HEK293T (cell line): Measurements from ENCODE around the gene PPDPF.

ENCODE experiments used
- CTCF ChIA-PET: fragments of 350-600 bp; formaldehyde crosslinking; extraction: SDS; loops from one replicate; lab custom pipeline; 2021; ENCODE audit warnings: antibody characterized with exemption, inconsistent platforms; lab: Yijun Ruan, JAX
- POLR2A ChIA-PET: fragments of 350-600 bp; formaldehyde crosslinking; extraction: SDS; loops from one replicate; lab custom pipeline; 2020; ENCODE audit warnings: antibody characterized with exemption, inconsistent platforms; lab: Yijun Ruan, JAX
- DNase-seq: peaks from one replicate; pipeline ENCODE4 v3.0.0; 2012; ENCODE audit warnings: mixed read lengths; ENCODE audit errors: extremely low spot score
- ARNT ChIP-seq: fragments of 450-650 bp; IDR thresholded peaks from 2 replicates; pipeline ENCODE4 v1.6.1; 2017; ENCODE audit warnings: mild to moderate bottlenecking
- BHLHE40 ChIP-seq: fragments of 450-650 bp; IDR thresholded peaks from 2 replicates; pipeline ENCODE4 v1.6.1; 2016; ENCODE audit warnings: mild to moderate bottlenecking, moderate library complexity, borderline replicate concordance
- CTBP1 ChIP-seq: fragments of 450-650 bp; IDR thresholded peaks from 2 replicates; pipeline ENCODE4 v1.6.1; 2016; ENCODE audit warnings: borderline replicate concordance
- ELF4 ChIP-seq: fragments of 450-650 bp; IDR thresholded peaks from 2 replicates; pipeline ENCODE4 v1.6.1; 2017; ENCODE audit warnings: antibody characterized with exemption
- FOXA1 ChIP-seq: fragments of 450-650 bp; IDR thresholded peaks from 2 replicates; pipeline ENCODE4 v1.6.1; 2016; ENCODE audit warnings: mild to moderate bottlenecking
- FOXK2 ChIP-seq: fragments of 450-650 bp; IDR thresholded peaks from 2 replicates; pipeline ENCODE4 v1.6.1; 2016; ENCODE audit warnings: mild to moderate bottlenecking
- FOXM1 ChIP-seq: fragments of 450-650 bp; IDR thresholded peaks from 2 replicates; pipeline ENCODE4 v1.6.1; 2017; ENCODE audit warnings: mild to moderate bottlenecking, borderline replicate concordance
- HDGF ChIP-seq: fragments of 450-650 bp; IDR thresholded peaks from 2 replicates; pipeline ENCODE4 v1.6.1; 2017; ENCODE audit warnings: antibody characterized with exemption, borderline replicate concordance
- L3MBTL2 ChIP-seq: fragments of 450-650 bp; conservative IDR thresholded peaks from 2 replicates; pipeline ENCODE4 v1.6.1; 2016; ENCODE audit warnings: mild to moderate bottlenecking
- LEF1 ChIP-seq: fragments of 450-650 bp; IDR thresholded peaks from 2 replicates; pipeline ENCODE4 v1.6.1; 2017; ENCODE audit warnings: mild to moderate bottlenecking, borderline replicate concordance
- NFRKB ChIP-seq: fragments of 450-650 bp; IDR thresholded peaks from 2 replicates; pipeline ENCODE4 v1.6.1; 2016; ENCODE audit warnings: mild to moderate bottlenecking, moderate library complexity
- SP1 ChIP-seq: fragments of 450-650 bp; IDR thresholded peaks from 2 replicates; pipeline ENCODE4 v1.6.1; 2017
- SUZ12 ChIP-seq: fragments of 450-650 bp; IDR thresholded peaks from 2 replicates; pipeline ENCODE4 v1.6.1; 2016; ENCODE audit warnings: mild to moderate bottlenecking
- TARDBP ChIP-seq: fragments of 450-650 bp; IDR thresholded peaks from 2 replicates; pipeline ENCODE4 v1.6.1; 2016
- ZNF384 ChIP-seq: fragments of 450-650 bp; IDR thresholded peaks from 2 replicates; pipeline ENCODE4 v1.6.1; 2016
- TF ChIP-seq, protein P1 (sequence below): fragments of 450-650 bp; IDR thresholded peaks from 2 replicates; pipeline ENCODE4 v1.6.1; 2016

The PPDPF gene

GRCh38 chr20:63533871-63534393, 13.4 kb downstream of the PPDPF start:
- ChIA-PET CTCF (no interaction called here), POLR2A (interaction anchor here (0.8 to 1.1 kb wide), 2 partner anchors 13 kb away, joined by 3 read pairs; partner anchors contain the start of gene PPDPF)
- DNase-seq = no peak
- TF ChIP-seq ELF4 (no peak), HDGF (no peak), ARNT (no peak), CTBP1 (no peak)

DNA sequence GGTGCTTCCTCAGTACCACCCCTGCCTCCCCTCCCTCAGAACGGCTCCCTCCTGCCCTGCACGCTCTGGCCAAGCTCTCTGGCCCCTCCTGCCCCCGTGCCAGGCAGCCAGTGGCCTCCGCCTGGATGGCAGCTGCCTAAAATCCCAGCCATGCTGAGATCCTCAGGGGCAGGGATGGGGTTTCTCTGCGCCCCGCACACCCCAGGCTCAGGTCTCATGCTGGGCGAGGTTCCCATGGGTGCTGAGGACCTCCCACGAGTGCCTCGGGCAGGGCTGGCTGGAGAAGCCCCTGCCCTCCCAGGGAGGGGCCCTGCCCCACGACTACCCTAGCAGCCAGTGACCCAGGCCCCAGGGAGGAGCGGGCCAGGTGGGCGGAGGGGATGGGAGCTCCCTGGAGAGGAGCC, 13.9 kb downstream of the PPDPF start:
- POLR2A ChIA-PET = interaction anchor here (0.8 to 1.1 kb wide), 2 partner anchors 13 to 14 kb away, joined by 3 read pairs; partner anchors contain the start of gene PPDPF
- no peak for DNase-seq

DNA sequence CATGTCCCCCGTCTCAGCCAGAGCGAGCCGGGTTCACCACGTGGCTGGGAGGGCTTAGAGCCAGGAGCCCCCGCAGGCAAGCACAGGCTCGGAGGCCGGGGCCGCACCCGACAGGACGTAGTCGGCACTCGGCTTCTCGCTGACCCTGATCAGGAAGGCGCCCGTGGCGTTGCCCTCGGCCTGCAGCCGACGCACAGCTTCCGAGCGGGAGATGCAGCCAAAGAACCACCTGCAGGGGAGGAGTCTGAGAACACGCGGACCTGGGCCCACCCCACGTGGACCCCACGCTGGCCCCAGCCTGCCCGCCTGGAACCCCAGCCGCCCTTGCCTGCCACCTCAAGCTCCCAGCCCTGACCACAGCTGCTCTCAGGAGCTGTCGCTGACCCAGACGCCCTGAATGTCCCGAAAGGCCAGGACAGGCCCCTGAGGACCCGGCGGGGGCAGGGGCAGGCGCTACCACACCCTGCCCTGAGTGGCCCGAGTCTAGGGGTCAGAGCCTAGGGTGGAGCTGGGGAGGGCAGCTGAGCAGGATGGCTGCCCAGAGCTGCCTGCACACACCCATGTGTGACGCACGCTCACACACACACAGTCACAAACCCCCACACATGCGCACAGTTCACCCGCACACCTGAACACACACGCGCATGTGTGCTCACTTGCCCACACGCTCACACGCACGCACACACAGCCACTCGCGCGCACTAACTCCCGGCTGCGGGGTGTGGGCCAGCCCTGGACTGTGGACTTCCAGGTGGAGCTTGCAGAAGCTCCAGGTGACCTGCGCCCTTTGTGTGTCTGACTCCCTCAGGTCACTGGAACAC, 14.5 kb downstream of the PPDPF start:
- DNase-seq = no peak
- no peak for TF ChIP-seq HDGF
- TF ChIP-seq ZNF384 = no peak
- TF ChIP-seq ELF4 = no peak
- no peak for TF ChIP-seq SUZ12
- TF ChIP-seq CTBP1 = no peak
- ChIA-PET CTCF (no interaction called here), POLR2A (interaction anchor here (0.7 to 1.1 kb wide), 3 partner anchors 14 to 126 kb away, joined by 3 read pairs; partner anchors contain the start of gene PPDPF)

More for the DNA sequence above, 13.9 kb downstream of the PPDPF start:
- TF ChIP-seq L3MBTL2 = no peak
- TF ChIP-seq, protein P1, sequence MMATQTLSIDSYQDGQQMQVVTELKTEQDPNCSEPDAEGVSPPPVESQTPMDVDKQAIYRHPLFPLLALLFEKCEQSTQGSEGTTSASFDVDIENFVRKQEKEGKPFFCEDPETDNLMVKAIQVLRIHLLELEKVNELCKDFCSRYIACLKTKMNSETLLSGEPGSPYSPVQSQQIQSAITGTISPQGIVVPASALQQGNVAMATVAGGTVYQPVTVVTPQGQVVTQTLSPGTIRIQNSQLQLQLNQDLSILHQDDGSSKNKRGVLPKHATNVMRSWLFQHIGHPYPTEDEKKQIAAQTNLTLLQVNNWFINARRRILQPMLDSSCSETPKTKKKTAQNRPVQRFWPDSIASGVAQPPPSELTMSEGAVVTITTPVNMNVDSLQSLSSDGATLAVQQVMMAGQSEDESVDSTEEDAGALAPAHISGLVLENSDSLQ = no peak
- no peak for TF ChIP-seq SUZ12
- TF ChIP-seq CTBP1 = no peak
- no peak for TF ChIP-seq TARDBP
- no peak for TF ChIP-seq FOXK2
- TF ChIP-seq ELF4 = no peak
- TF ChIP-seq LEF1 = no peak
- TF ChIP-seq SP1 = no peak
- CTCF ChIA-PET = no interaction called here

DNA sequence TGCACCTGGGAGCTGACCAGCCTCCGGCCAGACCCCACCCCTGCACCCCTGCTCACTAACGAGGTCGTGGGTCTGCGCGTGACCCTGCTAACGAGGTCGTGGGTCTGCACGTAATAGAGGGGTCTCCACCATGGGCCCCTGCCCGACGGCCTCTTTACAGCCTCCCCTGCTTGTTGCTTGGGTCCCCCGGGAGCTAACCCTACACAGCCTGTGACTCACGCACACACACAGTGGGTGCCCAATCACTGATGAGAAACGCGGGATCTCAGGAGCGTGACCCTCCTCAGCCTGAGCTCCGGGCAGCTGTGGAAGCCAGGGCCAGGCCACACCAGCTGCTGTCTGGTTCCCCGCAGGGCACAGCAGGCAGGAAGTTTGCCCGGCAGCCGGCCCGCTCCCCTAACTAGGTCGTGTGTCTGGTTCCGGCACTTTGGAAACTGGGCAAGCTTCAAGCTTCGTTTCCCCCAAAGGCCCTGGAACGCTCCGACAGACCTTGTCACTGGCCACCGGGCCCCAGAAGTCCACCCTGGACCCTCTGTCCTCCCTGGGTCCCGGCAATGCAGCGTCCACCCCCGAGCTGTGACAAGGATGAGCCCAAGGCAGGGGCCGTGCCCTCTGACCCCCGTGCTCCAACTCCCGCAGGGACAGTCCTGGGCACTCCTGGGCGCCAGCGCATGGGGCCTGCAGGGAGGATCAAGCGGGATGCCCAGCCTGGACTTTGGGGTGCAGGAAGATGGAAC, 15.8 kb downstream of the PPDPF start:
- TF ChIP-seq, protein P1 = no peak
- TF ChIP-seq NFRKB (no peak), ELF4 (no peak), TARDBP (no peak), FOXK2 (no peak), ZNF384 (no peak), SUZ12 (no peak), HDGF (no peak), BHLHE40 (no peak), SP1 (no peak), FOXM1 (no peak), CTBP1 (no peak), L3MBTL2 (no peak)
- CTCF ChIA-PET = interaction anchor here (0.6 to 1.4 kb wide), 2 partner anchors 16 to 131 kb away, joined by 3 to 5 read pairs; partner anchors contain the start of gene PPDPF
- no peak for DNase-seq
- POLR2A ChIA-PET = interaction anchor here (0.9 to 1.7 kb wide), 2 partner anchors 13 to 122 kb away, joined by 3 to 4 read pairs; partner anchors contain the start of gene RTEL1

GRCh38 chr20:63536997-63537524, 16.5 kb downstream of the PPDPF start, which contains the start of gene PTK6:
Gene PTK6, minus strand, starts transcription at chr20:63537376. Its CDS starts 62 bp downstream, at chr20:63537314.
- TF ChIP-seq ZNF384 (no peak), FOXA1 (no peak), FOXM1 (no peak), TARDBP (no peak), LEF1 (no peak)
- TF ChIP-seq, protein P1 = no peak
- no peak for DNase-seq
- ChIA-PET CTCF (interaction anchor here (1.3 to 1.5 kb wide), 3 partner anchors 16 to 437 kb away, joined by 3 to 7 read pairs (median 5); partner anchors contain the start of gene PPDPF), POLR2A (interaction anchor here (0.6 to 1.7 kb wide), 5 partner anchors 16 to 444 kb away, joined by 3 to 6 read pairs (median 4); partner anchors contain the start of genes ARFRP1, PPDPF, PRPF6 and RTEL1)
